Measurements from ENCODE around the gene CEP57L1. TPM values are rescaled to one million over a fixed set of nuclear protein-coding genes. Genes with fewer than 3 reads are reported as not detected.

The CEP57L1 gene
- total and polyA plus RNA-seq, 9 of the 15 experiments (the other 6 are each of a cell fraction or from before 2014, with no cell fraction given): 39.4 to 88.6 (median 61.8) TPM

GRCh38 chr6:109184638-109185037 is 89.3 kb downstream of the CEP57L1 start (continued):
- TF ChIP-seq MLLT1 (IDR thresholded peaks at IDR 0.05) (no peak), ZBTB12 (CRISPR knock-in tag; IDR thresholded peaks at IDR 0.05) (no peak), ZNF75A (CRISPR knock-in tag; IDR thresholded peaks at IDR 0.05) (no peak), ZNF436 (CRISPR knock-in tag; IDR thresholded peaks at IDR 0.05) (no peak), GTF2B (IDR thresholded peaks at IDR 0.05; ENCODE audit: extremely low read depth, insufficient read length) (no peak), CHD1 (IDR thresholded peaks at IDR 0.05; ENCODE audit: low read length) (no peak), MED1 (CRISPR knock-in tag; IDR thresholded peaks at IDR 0.05; ENCODE audit: borderline replicate concordance) (no peak), NR2F6 (CRISPR knock-in tag; IDR thresholded peaks at IDR 0.05) (no peak), ASH1L (IDR thresholded peaks at IDR 0.05; ENCODE audit: borderline replicate concordance, low read depth, partially characterized antibody) (no peak), MNT (conservative IDR thresholded peaks at IDR 0.05) (no peak)
